GM19023 (cell line): ENCODE results near the gene APOBEC3H.
"Not testable (repeated sequence)": the region's sequence is repeated elsewhere in the genome, so short reads cannot be mapped to it uniquely, and the experiment has no call there.

ENCODE experiments used
- ATAC-seq: cut with Tn5 transposase; IDR thresholded peaks from one replicate; pipeline ENCODE4 v1.9.1; 2021; ENCODE audit warnings: mild to moderate bottlenecking, moderate library complexity; ENCODE audit not compliant: unreplicated experiment

The APOBEC3H gene

GRCh38 chr22:39097098-39098020 is at the start of gene APOBEC3H:
Gene APOBEC3H (plus strand): TSS chr22:39097244. CDS start chr22:39100279, 3,035 bp downstream.
- no peak for ATAC-seq

GRCh38 chr22:39049486-39049885 is 47.6 kb upstream of the APOBEC3H start:
- ATAC-seq = not testable (repeated sequence)

- ATAC-seq = not testable (repeated sequence)
Observed at GRCh38 chr22:39051844-39052495, 45.1 kb upstream of the APOBEC3H start.

- ATAC-seq = no peak
Observed at GRCh38 chr22:39055658-39056057, 41.4 kb upstream of the APOBEC3H start.

- not testable (repeated sequence) for ATAC-seq
Observed at GRCh38 chr22:39061290-39061689, 35.8 kb upstream of the APOBEC3H start.

GRCh38 chr22:39061951-39062350 is 35.1 kb upstream of the APOBEC3H start:
- ATAC-seq = not testable (repeated sequence)

GRCh38 chr22:39063904-39064303 is 33.1 kb upstream of the APOBEC3H start:
- ATAC-seq = not testable (repeated sequence)

GRCh38 chr22:39066442-39067276 is 30.4 kb upstream of the APOBEC3H start:
- peak; percentile 53 for ATAC-seq

- no peak for ATAC-seq
Observed at GRCh38 chr22:39068033-39068785, 28.8 kb upstream of the APOBEC3H start.

- ATAC-seq = no peak
Observed at GRCh38 chr22:39070186-39070585, 26.9 kb upstream of the APOBEC3H start.

- not testable (repeated sequence) for ATAC-seq
Observed at GRCh38 chr22:39072581-39072981, 24.5 kb upstream of the APOBEC3H start.

- no peak for ATAC-seq
Observed at GRCh38 chr22:39073981-39074380, 23.1 kb upstream of the APOBEC3H start.

GRCh38 chr22:39076155-39077025 is 20.7 kb upstream of the APOBEC3H start:
- ATAC-seq = not testable (repeated sequence)

- ATAC-seq = peak; percentile 80
Observed at GRCh38 chr22:39077026-39077840, 19.8 kb upstream of the APOBEC3H start, which contains the start of gene APOBEC3G. Gene APOBEC3G (plus strand): TSS chr22:39077275. CDS start chr22:39077362, 87 bp downstream.

- not testable (repeated sequence) for ATAC-seq
Observed at GRCh38 chr22:39077912-39078311, 19.1 kb upstream of the APOBEC3H start.

- no peak for ATAC-seq
Observed at GRCh38 chr22:39078329-39078728, 18.7 kb upstream of the APOBEC3H start.

GRCh38 chr22:39079054-39079637 is 17.9 kb upstream of the APOBEC3H start:
- ATAC-seq = not testable (repeated sequence)
